Mucosa of descending colon (tissue), 3 donors: ENCODE results near the gene MORN1. TPM values are rescaled to one million over a fixed set of nuclear protein-coding genes. Genes with fewer than 3 reads are reported as not detected.

ENCODE experiments used
- ATAC-seq: fragments of 200-7000 bp; cut with Tn5 transposase; one replicate; pipeline ENCODE4 v1.9.1; 2020; ENCODE audit warnings: mild to moderate bottlenecking, moderate library complexity
- DNase-seq, 3 donors: peaks; one replicate each; pipeline ENCODE4 v3.0.0-alpha.2; 2020
- H3K36me3 ChIP-seq: fragments of 200-600 bp; one replicate; pipeline ENCODE4 v1.8.0; 2021; ENCODE audit warnings: low read depth, mild to moderate bottlenecking
- H3K4me1 ChIP-seq: fragments of 200-600 bp; one replicate; pipeline ENCODE4 v1.8.0; 2021; ENCODE audit warnings: low read depth, mild to moderate bottlenecking
- H3K4me3 ChIP-seq: fragments of 200-600 bp; one replicate; pipeline ENCODE4 v1.8.0; 2021; ENCODE audit warnings: mild to moderate bottlenecking
- H3K9me3 ChIP-seq: fragments of 200-600 bp; one replicate; pipeline ENCODE4 v1.8.0; 2021; ENCODE audit warnings: mild to moderate bottlenecking
- intact Hi-C, 2 donors: fragments of 100-400 bp; cut with DNase I in 1 of 2; cut with micrococcal nuclease in 1 of 2; formaldehyde crosslinking; loops; one replicate each; pipeline versions ENCODE4 v1.11.0 to v1.11.1; 2022; cut with DNase I, micrococcal nuclease
- total RNA-seq, 3 donors: library from RNA; stranded (reverse); fragmentation: NEBNext Ultra II Directional in 2 of 3; extraction: Animal tissue kit (Norgen Biotek cat#: 25700) in 2 of 3; gene quantifications; one replicate each; pipeline versions ENCODE4 v1.2.1 to v1.2.4, GENCODE V29; 2021 to 2023
- TF ChIP-seq, protein P1 (sequence below): fragments of 200-600 bp; IDR thresholded peaks from one replicate; pipeline ENCODE4 v1.8.0; 2022; ENCODE audit warnings: antibody characterized with exemption, mild to moderate bottlenecking
- donor health status: DM: no; HTN: no; CAD: no; lungs with moderate emphysema.
- donor health status: DM: no; HTN: no; CAD: no.
- donor health status: DM: no; HTN: yes; CAD: no.

Gene MORN1
- total RNA-seq, 3 donors from 2014 or later, result 13.1 to 17.4 (median 13.4) TPM

DNA sequence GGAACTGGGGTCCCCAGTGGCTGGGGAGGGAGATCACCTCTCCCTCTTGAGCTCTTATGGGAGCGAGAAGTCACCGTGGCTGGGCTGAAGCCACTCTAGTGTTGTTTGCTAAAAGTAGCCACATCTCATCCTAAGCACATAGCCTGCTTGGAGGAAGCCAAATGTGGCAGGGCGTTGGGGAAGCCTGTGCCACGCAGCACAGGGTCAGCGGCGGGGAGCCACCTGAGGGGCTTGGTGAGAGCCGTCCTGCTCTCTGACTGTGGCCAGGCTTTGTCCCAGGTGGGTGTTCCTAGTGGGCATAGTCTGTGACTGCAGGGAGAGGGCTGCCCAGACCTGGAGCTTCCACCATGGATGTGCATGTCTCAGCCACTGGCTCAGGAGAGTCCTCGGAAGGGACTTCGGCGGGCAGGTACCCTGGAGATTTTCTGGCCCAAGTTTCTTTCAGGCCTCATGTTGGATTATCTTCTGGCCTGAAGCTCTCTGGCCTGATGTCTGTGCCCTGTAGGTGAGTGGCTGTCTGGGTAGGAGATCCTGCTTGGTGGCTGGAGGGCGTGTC is 38.9 kb downstream of the MORN1 start:
- ATAC-seq (no peak), DNase-seq (peak in 2 of 3 donors; percentile 14 to 17)
- no peaks in the 10 kb centered on the region for H3K4me1 ChIP-seq
- no peaks in the 10 kb centered on the region for H3K36me3 ChIP-seq
- no peaks in the 10 kb centered on the region for H3K9me3 ChIP-seq
- TF ChIP-seq, protein P1, sequence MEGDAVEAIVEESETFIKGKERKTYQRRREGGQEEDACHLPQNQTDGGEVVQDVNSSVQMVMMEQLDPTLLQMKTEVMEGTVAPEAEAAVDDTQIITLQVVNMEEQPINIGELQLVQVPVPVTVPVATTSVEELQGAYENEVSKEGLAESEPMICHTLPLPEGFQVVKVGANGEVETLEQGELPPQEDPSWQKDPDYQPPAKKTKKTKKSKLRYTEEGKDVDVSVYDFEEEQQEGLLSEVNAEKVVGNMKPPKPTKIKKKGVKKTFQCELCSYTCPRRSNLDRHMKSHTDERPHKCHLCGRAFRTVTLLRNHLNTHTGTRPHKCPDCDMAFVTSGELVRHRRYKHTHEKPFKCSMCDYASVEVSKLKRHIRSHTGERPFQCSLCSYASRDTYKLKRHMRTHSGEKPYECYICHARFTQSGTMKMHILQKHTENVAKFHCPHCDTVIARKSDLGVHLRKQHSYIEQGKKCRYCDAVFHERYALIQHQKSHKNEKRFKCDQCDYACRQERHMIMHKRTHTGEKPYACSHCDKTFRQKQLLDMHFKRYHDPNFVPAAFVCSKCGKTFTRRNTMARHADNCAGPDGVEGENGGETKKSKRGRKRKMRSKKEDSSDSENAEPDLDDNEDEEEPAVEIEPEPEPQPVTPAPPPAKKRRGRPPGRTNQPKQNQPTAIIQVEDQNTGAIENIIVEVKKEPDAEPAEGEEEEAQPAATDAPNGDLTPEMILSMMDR, result no peak
- H3K4me3 ChIP-seq, result no peak overlapping the region
- intact Hi-C loops, result no loop called here

- no peaks in the 10 kb centered on the region for H3K4me1 ChIP-seq
- ATAC-seq (no peak), DNase-seq (peak in 1 of 3 donors; percentile 6)
- TF ChIP-seq, protein P1, result no peak
- intact Hi-C loops, result no loop called here
- no peaks in the 10 kb centered on the region for H3K9me3 ChIP-seq
- no peak overlapping the region for H3K4me3 ChIP-seq
- H3K36me3 ChIP-seq, result no peaks in the 10 kb centered on the region
Measured at GRCh38 chr1:2351723-2352122, 39.6 kb downstream of the MORN1 start.

DNA sequence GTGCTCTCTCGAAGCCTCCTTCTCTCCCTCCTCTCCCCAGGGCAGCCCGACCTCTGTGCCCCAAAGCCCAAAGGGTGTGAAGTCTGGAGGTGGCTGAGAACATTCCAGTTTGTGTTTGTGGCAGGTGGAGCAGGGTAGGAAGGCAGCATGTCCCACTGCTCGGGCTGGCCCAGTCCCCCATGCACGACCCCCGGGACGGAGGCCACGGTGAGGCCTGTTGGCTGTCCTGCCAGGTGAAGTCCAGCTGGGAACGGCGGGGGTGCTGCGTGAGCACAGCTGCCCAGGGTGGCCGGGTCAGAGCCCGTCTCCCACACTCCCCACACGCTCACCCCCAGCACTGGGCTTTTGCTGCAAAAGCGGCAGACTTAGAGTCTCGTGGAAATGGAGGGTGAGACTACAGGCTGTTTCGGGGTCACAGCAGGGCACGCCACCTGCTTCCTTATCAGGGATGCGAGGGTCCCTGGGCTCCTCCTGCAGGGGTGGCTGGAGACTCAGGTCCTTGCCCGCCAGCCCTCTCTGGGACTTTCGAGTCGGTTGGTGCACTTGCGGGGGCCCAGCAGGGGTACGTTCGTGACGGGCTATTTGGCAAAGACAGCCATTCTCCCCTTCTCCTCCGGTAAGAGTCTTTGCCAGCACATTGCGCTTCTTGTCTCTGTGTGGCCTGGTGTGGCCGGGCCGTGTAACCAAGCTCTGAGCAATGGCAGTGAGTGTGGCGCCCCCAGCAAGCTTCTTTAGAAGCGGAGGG is 40.3 kb downstream of the MORN1 start:
- Histone ChIP-seq H3K4me3 (no peak overlapping the region), H3K4me1 (no peaks in the 10 kb centered on the region), H3K36me3 (no peaks in the 10 kb centered on the region), H3K9me3 (no peaks in the 10 kb centered on the region)
- TF ChIP-seq, protein P1, result no peak
- ATAC-seq, result no peak
- intact Hi-C loops, result no loop called here
- DNase-seq, result peak in 2 of 3 donors; percentile 14 to 45

DNA sequence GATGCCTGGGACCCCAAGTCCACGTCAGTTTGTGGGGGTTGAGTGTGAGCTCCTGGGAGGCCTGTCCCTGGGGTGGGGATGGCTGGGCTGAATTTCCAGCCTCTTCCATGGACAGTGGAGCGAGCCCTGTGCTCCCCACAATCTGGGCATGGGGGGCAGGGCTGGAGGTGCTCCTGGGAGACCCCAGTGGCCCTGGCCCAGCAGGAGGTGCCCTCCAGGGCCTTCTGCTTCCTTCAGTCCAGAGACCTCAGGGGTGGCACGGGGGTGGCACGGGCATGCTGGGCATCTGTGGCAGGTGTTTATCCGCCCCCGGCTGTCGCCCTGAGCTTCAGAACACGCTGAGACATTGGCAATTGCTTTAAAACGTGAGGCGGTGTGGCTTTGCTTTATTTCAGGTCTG is 40.9 kb downstream of the MORN1 start:
- no peaks in the 10 kb centered on the region for H3K36me3 ChIP-seq
- DNase-seq (peak in 1 of 3 donors; percentile 30), ATAC-seq (no peak)
- TF ChIP-seq, protein P1, result no peak
- intact Hi-C loops, result no loop called here
- no peaks in the 10 kb centered on the region for H3K9me3 ChIP-seq
- H3K4me1 ChIP-seq, result no peaks in the 10 kb centered on the region
- H3K4me3 ChIP-seq, result no peak overlapping the region

- intact Hi-C loops, result no loop called here
- Histone ChIP-seq H3K4me1 (no peaks in the 10 kb centered on the region), H3K4me3 (no peak overlapping the region), H3K36me3 (no peaks in the 10 kb centered on the region), H3K9me3 (no peaks in the 10 kb centered on the region)
- no peak for DNase-seq
- no peak for ATAC-seq
- TF ChIP-seq, protein P1, result no peak
Measured at GRCh38 chr1:2349806-2350205, 41.5 kb downstream of the MORN1 start.
